K562 (cell line): ENCODE data around the gene AGA. TPM values are rescaled to one million over a fixed set of nuclear protein-coding genes. Genes with fewer than 3 reads are reported as not detected.

Experiments used
- ASH1L ChIP-seq: fragments of 450-650 bp; IDR thresholded peaks from 2 replicates; pipeline ENCODE4 v1.6.1; 2018; ENCODE audit warnings: borderline replicate concordance, mild to moderate bottlenecking, low read depth; ENCODE audit not compliant: partially characterized antibody
- ATF4 ChIP-seq: fragments of 450-650 bp; formaldehyde crosslinking; IDR thresholded peaks from 2 replicates; pipeline ENCODE4 v1.4.0; 2022; ENCODE audit warnings: mild to moderate bottlenecking, moderate library complexity
- COPS2 ChIP-seq: fragments of 450-650 bp; conservative IDR thresholded peaks from 2 replicates; pipeline ENCODE4 v1.6.1; 2016; ENCODE audit warnings: mild to moderate bottlenecking, moderate library complexity
- EP400 ChIP-seq: fragments of 450-650 bp; IDR thresholded peaks from 2 replicates; pipeline ENCODE4 v1.6.1; 2017; ENCODE audit warnings: antibody characterized with exemption, mild to moderate bottlenecking, moderate library complexity
- HDAC1 ChIP-seq, 2 experiments: fragments of 450-650 bp; IDR thresholded peaks; 2 replicates each; pipeline ENCODE4 v1.6.1; 2016 to 2017; ENCODE audit warnings: inconsistent platforms in 1 of 2, mild to moderate bottlenecking in 1 of 2, moderate library complexity in 1 of 2
- KAT8 ChIP-seq: fragments of 450-650 bp; IDR thresholded peaks from 2 replicates; pipeline ENCODE4 v1.6.1; 2016; ENCODE audit warnings: low read depth, mild to moderate bottlenecking
- MITF ChIP-seq: IDR thresholded peaks from 2 replicates; pipeline ENCODE4 v1.6.1; 2014; ENCODE audit warnings: antibody characterized with exemption
- POLR2AphosphoS5 ChIP-seq: IDR thresholded peaks from 2 replicates; pipeline ENCODE4 v1.6.1; 2011; ENCODE audit warnings: mild to moderate bottlenecking, low read depth, low read length, moderate library complexity; ENCODE audit not compliant: control insufficient read depth, insufficient read depth
- SFPQ ChIP-seq: fragments of 200-400 bp; formaldehyde crosslinking; IDR thresholded peaks from 2 replicates; pipeline ENCODE4 v1.6.1; 2017; ENCODE audit warnings: mild to moderate bottlenecking, low read depth, low read length, moderate library complexity
- SIX5 ChIP-seq, 2 experiments: IDR thresholded peaks; 2 replicates each; pipeline ENCODE4 v1.6.1; 2011; ENCODE audit warnings: low read length in 2 of 2, borderline replicate concordance in 1 of 2, low read depth in 1 of 2, mild to moderate bottlenecking in 1 of 2, moderate library complexity in 1 of 2; ENCODE audit not compliant: insufficient read depth in 1 of 2
- STAT6 ChIP-seq: sonication (generic); formaldehyde crosslinking; IDR thresholded peaks from 2 replicates; pipeline ENCODE4 v1.8.1; 2023; ENCODE audit warnings: mild to moderate bottlenecking, missing genetic modification reagents
- TCF7 ChIP-seq: sonication (generic); IDR thresholded peaks from 2 replicates; pipeline ENCODE4 v1.6.1; 2016; ENCODE audit warnings: antibody characterized with exemption, borderline replicate concordance
- ZNF280A ChIP-seq: fragments of 450-650 bp; IDR thresholded peaks from 2 replicates; pipeline ENCODE4 v1.6.1; 2018; ENCODE audit warnings: mild to moderate bottlenecking, low read depth; ENCODE audit not compliant: partially characterized antibody
- ZNF449 ChIP-seq: fragments of 250-450 bp; sonication (Bioruptor Pico); IDR thresholded peaks from 2 replicates; pipeline ENCODE4 v1.8.0; 2022; ENCODE audit warnings: moderate library complexity, mild to moderate bottlenecking, inconsistent platforms
- polyA plus RNA-seq, 8 experiments: library from polyadenylated mRNA; depleted of rRNA in 4 of 8; stranded (reverse) in 5 of 8; unstranded in 3 of 8; fragments of >200 nt; fragmentation: Nextera tagmentation in 2 of 8; fragmentation: Illumina TruSeq in 1 of 8; extraction: Ambion mirVana in 2 of 8; extraction: Trizol in 1 of 8; gene quantifications; 2 replicates each; pipeline versions ENCODE4 v1.2.1 to v1.2.3, GENCODE V29; 2011 to 2014; ENCODE audit warnings: inconsistent platforms in 1 of 8, missing spikeins in 1 of 8
- total RNA-seq, 7 experiments: library from RNA; depleted of rRNA in 6 of 7; stranded (reverse); fragments of >200 nt in 6 of 7; fragmentation: Illumina TruSeq in 2 of 7; extraction: Trizol in 2 of 7; gene quantifications; 2 replicates each; pipeline versions ENCODE4 v1.2.1 to v1.2.3, GENCODE V29; 2011 to 2021; ENCODE audit warnings: low replicate concordance in 1 of 7

Gene AGA
- total and polyA plus RNA-seq, 9 of the 15 experiments (the other 6 are each of a cell fraction or from before 2014, with no cell fraction given): 8.5 to 25.0 (median 12.6) TPM

GRCh38 chr4:177441803-177442622 lies at the start of gene AGA (continued):
- TF ChIP-seq STAT6 (no peak), SFPQ (no peak), TCF7 (0 out of 2 replicates have a peak, but pooled peaks have one; percentile 39), EP400 (peak; percentile 95), ZNF280A (no peak), KAT8 (no peak), ASH1L (no peak), COPS2 (no peak), SIX5 (IDR thresholded peaks at IDR 0.05; ENCODE audit: borderline replicate concordance in 1 of 2, insufficient read depth in 1 of 2, low read depth in 1 of 2, low read length in 2 of 2) (no peak), ATF4 (CRISPR knock-in tag) (no peak; the same call in 1 of the 2 replicates), POLR2AphosphoS5 (peak; percentile 26; the same call in 1 of the 2 replicates), HDAC1 (IDR thresholded peaks at IDR 0.05) (peak in 1 of 2 experiments; percentile 76; a peak in 2 of 4 replicates), MITF (peak; percentile 71), ZNF449 (no peak)
